ENCODE measurements around the gene RNF39. TPM values are rescaled to one million over a fixed set of nuclear protein-coding genes. Genes with fewer than 3 reads are reported as not detected.

The RNF39 gene
- total RNA-seq, 6 experiments from 2014 or later, result not detected

- no peak for DNase-seq
- no peak overlapping the region for H3K4me3 ChIP-seq
- TF ChIP-seq POLR2A (IDR thresholded peaks at IDR 0.05), result no peak
- intact Hi-C loops (cut with DNase I), result no loop called here
- ATAC-seq, result no peak
- no peaks in the 10 kb centered on the region for H3K36me3 ChIP-seq
- no peaks in the 10 kb centered on the region for H3K27me3 ChIP-seq
- H3K27ac ChIP-seq, result no peak overlapping the region
- no peaks in the 10 kb centered on the region for H3K9me3 ChIP-seq
- 65% methylated on average over 7 of the region's 27 CpGs for WGBS (ENCODE audit: insufficient coverage, low coverage, low lambda C conversion rate, missing lambda C conversion rate)
- peaks cover 0 to 10% (median 0%) of the 10 kb centered on the region in 4 donors for H3K4me1 ChIP-seq
These were observed 35.8 kb upstream of the RNF39 start for GRCh38 chr6:30111266-30111856.

- no peaks in the 10 kb centered on the region for H3K9me3 ChIP-seq
- H3K36me3 ChIP-seq, result no peaks in the 10 kb centered on the region
- peaks cover 0 to 25% (median 2%) of the 10 kb centered on the region in 4 donors for H3K4me1 ChIP-seq
- ATAC-seq (no peak), DNase-seq (no peak)
- TF ChIP-seq POLR2A (IDR thresholded peaks at IDR 0.05), result no peak
- TF ChIP-seq CTCF (IDR thresholded peaks at IDR 0.05), result no peak
- H3K27me3 ChIP-seq, result peaks cover 0 to 3% of the 10 kb centered on the region in 2 donors
- H3K4me3 ChIP-seq, result no peak overlapping the region
- no peak overlapping the region for H3K27ac ChIP-seq
- intact Hi-C loops (cut with DNase I), result loop anchor here in 1 of 2 donors (10.0 kb wide), 1 partner anchor 60 kb away; the partner anchor contains the start of genes TRIM10 and TRIM15
- 71% methylated on average over 2 of the region's 2 CpGs for WGBS (ENCODE audit: insufficient coverage, low coverage, low lambda C conversion rate, missing lambda C conversion rate)
These were observed 29.1 kb upstream of the RNF39 start for GRCh38 chr6:30104661-30105060.

DNA sequence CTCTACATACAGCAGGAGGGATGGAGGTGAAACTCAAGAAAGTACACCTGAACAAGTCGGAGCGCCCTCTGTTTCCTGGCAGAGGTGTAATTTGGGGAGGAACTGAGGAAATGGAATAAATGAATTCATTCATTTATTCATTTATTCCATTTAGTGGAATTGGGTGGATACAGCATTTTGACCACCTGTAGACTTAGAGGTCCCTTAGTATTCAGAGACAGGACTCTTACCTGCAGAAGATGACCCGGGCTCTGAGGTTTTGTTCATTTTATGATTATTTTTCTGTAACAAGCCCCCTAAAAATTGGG, 28.3 kb upstream of the RNF39 start:
- peaks cover 0 to 3% of the 10 kb centered on the region in 2 donors for H3K27me3 ChIP-seq
- peak overlapping the region in 2 of 3 donors; percentile 20 to 47 for H3K4me3 ChIP-seq
- no peak for TF ChIP-seq CTCF (IDR thresholded peaks at IDR 0.05)
- H3K4me1 ChIP-seq, result peaks cover 0 to 25% (median 2%) of the 10 kb centered on the region in 4 donors
- H3K36me3 ChIP-seq, result no peaks in the 10 kb centered on the region
- ATAC-seq (no peak), DNase-seq (no peak)
- peak overlapping the region in 1 of 3 donors; percentile 18 for H3K27ac ChIP-seq
- intact Hi-C loops (cut with DNase I), result loop anchor here in 1 of 2 donors (10.0 kb wide), 1 partner anchor 61 kb away; the partner anchor contains the start of genes TRIM10 and TRIM15
- H3K9me3 ChIP-seq, result no peaks in the 10 kb centered on the region
- 44% methylated on average over 3 of the region's 3 CpGs for WGBS (ENCODE audit: insufficient coverage, low coverage, low lambda C conversion rate, missing lambda C conversion rate)

DNA sequence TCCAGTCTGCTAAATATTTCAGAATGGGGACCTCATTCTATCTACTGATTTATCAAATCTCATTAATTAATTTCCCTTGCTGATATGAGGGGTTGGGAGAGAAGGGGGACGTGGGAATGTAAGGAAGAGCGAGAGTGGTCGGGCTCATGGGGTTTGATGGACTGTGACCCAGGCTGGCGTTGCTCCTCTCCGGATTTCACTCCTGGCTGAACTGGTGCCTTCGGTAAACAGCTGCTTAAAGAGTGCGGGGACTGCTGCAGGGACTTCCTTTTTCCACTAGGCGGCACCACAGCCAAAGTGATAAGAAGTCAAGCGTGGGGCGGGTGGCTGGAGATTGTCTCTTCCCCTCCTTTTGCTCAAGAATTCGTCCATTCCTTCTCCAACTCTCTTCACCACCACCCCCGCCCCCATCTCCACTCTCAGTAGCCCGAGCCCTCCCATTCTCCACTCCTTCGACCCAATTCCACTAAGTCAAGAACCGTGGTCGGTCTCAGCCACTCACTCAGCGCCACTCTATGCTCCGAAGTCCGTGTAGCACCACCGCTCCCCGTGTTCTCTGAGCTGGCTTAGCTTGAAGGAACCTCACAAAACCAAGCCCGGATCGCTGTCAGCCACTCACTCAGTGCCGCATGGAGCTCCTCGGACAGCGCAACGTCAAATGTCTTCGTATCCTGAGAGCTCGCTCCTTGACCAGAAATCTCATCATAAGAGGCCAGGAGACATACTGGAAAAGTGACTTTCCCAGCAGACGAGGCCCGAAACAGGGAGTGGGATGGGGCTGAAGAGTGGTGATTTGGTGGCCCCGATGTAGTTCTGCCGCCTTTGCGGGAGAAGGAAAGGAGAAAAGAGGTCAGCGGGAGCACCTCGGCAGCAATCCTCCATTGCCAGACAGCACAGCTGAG, 27.7 kb upstream of the RNF39 start:
- intact Hi-C loops (cut with DNase I), result loop anchor here in 1 of 2 donors (10.0 kb wide), 1 partner anchor 62 kb away; the partner anchor contains the start of genes TRIM10 and TRIM15
- no peak for TF ChIP-seq POLR2A (IDR thresholded peaks at IDR 0.05)
- TF ChIP-seq CTCF (IDR thresholded peaks at IDR 0.05), result peak; percentile 82 to 93 (median 89)
- Histone ChIP-seq H3K4me3 (peak overlapping the region; percentile 22 to 47 (median 34)), H3K27me3 (peaks cover 0 to 3% of the 10 kb centered on the region in 2 donors), H3K36me3 (no peaks in the 10 kb centered on the region), H3K27ac (peak overlapping the region; percentile 18 to 55 (median 27)), H3K4me1 (peaks cover 0 to 25% (median 2%) of the 10 kb centered on the region in 4 donors), H3K9me3 (no peaks in the 10 kb centered on the region)
- DNase-seq (peak; percentile 80 to 88 (median 84)), ATAC-seq (peak; percentile 76 to 87 (median 84))
- 3% methylated on average over 35 of the region's 36 CpGs for WGBS (ENCODE audit: insufficient coverage, low coverage, low lambda C conversion rate, missing lambda C conversion rate)
